T-cell (primary cell): ENCODE results near the gene ALOXE3. TPM values are rescaled to one million over a fixed set of nuclear protein-coding genes. Genes with fewer than 3 reads are reported as not detected.
A peak's percentile ranks its signal among the peaks of the same experiment; 100 is the strongest.

Experiments used
- ATAC-seq, 4 experiments: fragments of 200-7000 bp in 3 of 4; fragments of 150-1000 bp in 1 of 4; cut with Tn5 transposase; replicated peaks in 1 of 4; 1 replicate in 3 of 4; 2 replicates in 1 of 4; pipeline ENCODE4 v1.10.0; 2021; ENCODE audit warnings: moderate library complexity in 3 of 4, mild to moderate bottlenecking in 2 of 4, moderate number of reproducible peaks in 1 of 4
- CTCF ChIA-PET, 2 donors: fragments of 300-600 bp; sonication (Branson Sonifier 250); formaldehyde crosslinking; loops; one replicate each; lab custom pipeline; 2022; ENCODE audit warnings: antibody characterized with exemption in 2 of 2; lab: Charles Lee
- POLR2A ChIA-PET, 2 donors: fragments of 300-600 bp; sonication (Branson Sonifier 250); formaldehyde crosslinking; loops; one replicate each; lab custom pipeline; 2022; ENCODE audit warnings: antibody characterized with exemption in 2 of 2; lab: Charles Lee
- DNase-seq, 35 experiments: peaks; one replicate each; pipeline versions ENCODE4 v3.0.0 to v3.0.0-alpha.2; 2013 to 2023
- H3K27ac ChIP-seq: one replicate; pipeline ENCODE4 v1.5.1; 2013; ENCODE audit warnings: low read length
- H3K27me3 ChIP-seq, 2 experiments: replicated peaks in 1 of 2; 1 replicate in 1 of 2; 2 replicates in 1 of 2; pipeline versions ENCODE4 v1.6.1 to v1.7.0; 2013; ENCODE audit warnings: low read length in 1 of 2, mixed read lengths in 1 of 2; ENCODE audit not compliant: control insufficient read depth in 2 of 2, insufficient read depth in 2 of 2; ENCODE audit errors: extremely low read depth in 1 of 2
- H3K36me3 ChIP-seq, 2 donors: 1 replicate in 1 of 2; 2 replicates in 1 of 2; pipeline versions ENCODE4 v1.6.1 to v1.7.0; 2013; ENCODE audit warnings: low read length in 1 of 2; ENCODE audit not compliant: control insufficient read depth in 2 of 2, insufficient read depth in 1 of 2; ENCODE audit errors: extremely low read depth in 1 of 2
- H3K4me1 ChIP-seq, 2 experiments: 1 replicate in 1 of 2; 2 replicates in 1 of 2; pipeline versions ENCODE4 v1.6.1 to v1.7.0; 2013; ENCODE audit warnings: low read length in 2 of 2, mixed read lengths in 1 of 2; ENCODE audit not compliant: insufficient read depth in 2 of 2, control insufficient read depth in 1 of 2; ENCODE audit errors: extremely low read depth in 1 of 2
- H3K4me3 ChIP-seq, 2 donors: 1 replicate in 1 of 2; 2 replicates in 1 of 2; pipeline versions ENCODE4 v1.5.1 to v1.7.0; 2013; ENCODE audit warnings: mild to moderate bottlenecking in 2 of 2, low read length in 1 of 2, moderate library complexity in 1 of 2; ENCODE audit not compliant: control insufficient read depth in 1 of 2; ENCODE audit errors: extremely low read depth in 1 of 2
- H3K9me3 ChIP-seq: 2 replicates; pipeline ENCODE4 v1.7.0; 2013
- H3K27ac Mint-ChIP-seq, 2 donors: one replicate each; pipeline ENCODE4 v1.8.0; 2020 to 2021; ENCODE audit warnings: mild to moderate bottlenecking in 2 of 2, mixed read lengths in 2 of 2
- H3K27me3 Mint-ChIP-seq, 2 donors: one replicate each; pipeline ENCODE4 v1.8.0; 2021 to 2022; ENCODE audit warnings: mixed read lengths in 2 of 2
- H3K36me3 Mint-ChIP-seq: one replicate; pipeline ENCODE4 v1.8.0; 2021; ENCODE audit warnings: mixed read lengths
- H3K4me1 Mint-ChIP-seq, 3 donors: one replicate each; pipeline ENCODE4 v1.8.0; 2020 to 2022; ENCODE audit warnings: mixed read lengths in 3 of 3, mild to moderate bottlenecking in 1 of 3
- H3K4me3 Mint-ChIP-seq, 3 donors: one replicate each; pipeline ENCODE4 v1.8.0; 2020 to 2022; ENCODE audit warnings: mild to moderate bottlenecking in 3 of 3, mixed read lengths in 3 of 3, moderate library complexity in 3 of 3
- H3K9me3 Mint-ChIP-seq, 3 donors: one replicate each; pipeline ENCODE4 v1.8.0; 2020 to 2022; ENCODE audit warnings: mixed read lengths in 3 of 3
- WGBS: methylation state at CpG from one replicate; pipeline ENCODE4 v1.1.5; 2013; ENCODE audit warnings: missing lambda C conversion rate; ENCODE audit not compliant: insufficient coverage; 5-methylcytosine and 5-hydroxymethylcytosine counted together
- total RNA-seq, 35 experiments: library from RNA in 6 of 35; stranded (reverse) in 6 of 35; fragments of 120-200 nt in 1 of 35; gene quantifications; one replicate each; pipeline versions ENCODE4 v1.2.1 to v1.2.4 and lab custom pipeline; 2013 to 2026

The ALOXE3 gene
- total RNA-seq, 5 donors from 2014 or later (not counting 1 experiment from before 2014, with no cell fraction given): 0.13 to 1.2 (median 0.19) TPM; not detected in 1

- H3K4me1 ChIP-seq: peaks cover 6 to 45% of the 10 kb centered on the region in 2 experiments
- POLR2A ChIA-PET: no interaction called here
- ATAC-seq: no peak
- H3K9me3 ChIP-seq: no peaks in the 10 kb centered on the region
- no peak for DNase-seq
- no peaks in the 10 kb centered on the region for H3K9me3 Mint-ChIP-seq
- WGBS: 90% methylated on average over 6 of the region's 14 CpGs
- no peak overlapping the region for H3K4me3 ChIP-seq
- H3K4me1 Mint-ChIP-seq: peaks cover 36 to 41% (median 36%) of the 10 kb centered on the region in 3 donors
- CTCF ChIA-PET: interaction anchor here in 1 of 2 donors (1.1 to 1.9 kb wide), 2 partner anchors 15 to 35 kb away, joined by 5 to 10 read pairs; no protein-coding TSS in a partner anchor
- peaks cover 8 to 67% of the 10 kb centered on the region in 2 experiments for H3K27me3 ChIP-seq
- no peak overlapping the region for H3K4me3 Mint-ChIP-seq
- no peaks in the 10 kb centered on the region for H3K36me3 Mint-ChIP-seq
- no peak overlapping the region for H3K27ac ChIP-seq
- H3K27me3 Mint-ChIP-seq: peaks cover 32 to 43% of the 10 kb centered on the region in 2 donors
- no peaks in the 10 kb centered on the region for H3K36me3 ChIP-seq
- H3K27ac Mint-ChIP-seq: no peak overlapping the region
Observed at GRCh38 chr17:8075574-8076342, 42.6 kb downstream of the ALOXE3 start.

DNA sequence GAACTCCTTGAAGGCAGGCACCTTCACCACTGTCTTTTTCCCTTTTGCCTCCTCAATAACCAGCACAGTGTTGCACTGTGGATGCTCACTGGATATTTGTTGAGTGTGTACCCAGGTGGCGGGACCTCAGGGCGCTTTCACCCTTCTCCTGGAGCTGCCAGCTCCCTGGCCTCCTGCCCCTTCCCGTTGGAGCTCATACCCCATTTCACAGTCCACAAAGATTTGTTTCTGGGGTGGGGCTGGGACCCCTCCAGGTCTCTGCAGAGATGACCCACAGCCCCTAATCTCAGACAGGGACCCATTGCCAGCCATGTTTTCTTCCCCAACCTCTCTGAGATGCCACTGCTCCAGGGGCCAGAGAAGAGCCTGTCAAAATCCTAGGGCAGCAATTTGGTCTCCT lies 43.2 kb downstream of the ALOXE3 start:
- ATAC-seq (no peak), DNase-seq (no peak)
- Mint-ChIP-seq H3K36me3 (no peaks in the 10 kb centered on the region), H3K4me1 (peaks cover 31 to 37% (median 33%) of the 10 kb centered on the region in 3 donors), H3K27me3 (peaks cover 36 to 49% of the 10 kb centered on the region in 2 donors), H3K27ac (no peak overlapping the region), H3K4me3 (peak overlapping the region in 1 of 3 donors; percentile 71), H3K9me3 (no peaks in the 10 kb centered on the region)
- ChIA-PET POLR2A (interaction anchor here in 1 of 2 donors (0.5 kb wide), 1 partner anchor 150 kb away, joined by 3 read pairs; no protein-coding TSS in a partner anchor), CTCF (interaction anchor here (0.5 to 1.9 kb wide), 7 partner anchors 14 to 313 kb away, joined by 3 to 10 read pairs (median 5); no protein-coding TSS in a partner anchor)
- Histone ChIP-seq H3K27ac (no peak overlapping the region), H3K36me3 (no peaks in the 10 kb centered on the region), H3K27me3 (peaks cover 8 to 68% of the 10 kb centered on the region in 2 experiments), H3K4me3 (no peak overlapping the region), H3K4me1 (peaks cover 6 to 39% of the 10 kb centered on the region in 2 experiments), H3K9me3 (no peaks in the 10 kb centered on the region)
- WGBS: no CpG with 5 or more reads among the region's 3 CpGs

DNA sequence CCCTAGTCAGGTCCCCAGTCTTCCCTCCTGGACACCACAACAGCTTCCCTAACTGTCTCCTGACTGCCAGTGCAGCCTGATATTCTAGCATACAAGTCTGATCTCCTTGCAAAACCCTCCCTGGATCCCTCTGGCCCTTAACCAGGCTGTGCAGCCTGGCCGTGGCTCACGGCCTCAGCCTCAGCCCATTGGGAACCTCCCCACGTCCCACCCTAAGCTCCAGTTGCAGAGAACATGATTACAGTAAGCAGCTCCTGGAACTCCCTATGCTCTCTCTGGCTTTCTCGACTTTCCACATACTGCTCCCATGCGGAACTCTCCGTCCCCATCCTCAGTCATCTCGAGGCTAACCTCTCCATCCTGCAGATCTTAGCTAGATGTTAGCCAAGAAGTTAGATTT lies 43.8 kb downstream of the ALOXE3 start:
- Mint-ChIP-seq H3K27me3 (peaks cover 36 to 49% of the 10 kb centered on the region in 2 donors), H3K9me3 (no peaks in the 10 kb centered on the region), H3K4me3 (peak overlapping the region in 1 of 3 donors; percentile 71), H3K27ac (no peak overlapping the region), H3K4me1 (peaks cover 28 to 32% (median 28%) of the 10 kb centered on the region in 3 donors), H3K36me3 (no peaks in the 10 kb centered on the region)
- Histone ChIP-seq H3K9me3 (no peaks in the 10 kb centered on the region), H3K4me3 (no peak overlapping the region), H3K4me1 (peaks cover 6 to 36% of the 10 kb centered on the region in 2 experiments), H3K27me3 (peaks cover 8 to 71% of the 10 kb centered on the region in 2 experiments), H3K27ac (no peak overlapping the region), H3K36me3 (no peaks in the 10 kb centered on the region)
- CTCF ChIA-PET: interaction anchor here (0.5 to 1.9 kb wide), 10 partner anchors 14 to 313 kb away, joined by 3 to 10 read pairs (median 4); no protein-coding TSS in a partner anchor
- no peak for DNase-seq
- ATAC-seq: no peak
- 70% methylated on average over 6 of the region's 7 CpGs for WGBS
- POLR2A ChIA-PET: interaction anchor here in 1 of 2 donors (0.5 kb wide), 1 partner anchor 150 kb away, joined by 3 read pairs; no protein-coding TSS in a partner anchor

DNA sequence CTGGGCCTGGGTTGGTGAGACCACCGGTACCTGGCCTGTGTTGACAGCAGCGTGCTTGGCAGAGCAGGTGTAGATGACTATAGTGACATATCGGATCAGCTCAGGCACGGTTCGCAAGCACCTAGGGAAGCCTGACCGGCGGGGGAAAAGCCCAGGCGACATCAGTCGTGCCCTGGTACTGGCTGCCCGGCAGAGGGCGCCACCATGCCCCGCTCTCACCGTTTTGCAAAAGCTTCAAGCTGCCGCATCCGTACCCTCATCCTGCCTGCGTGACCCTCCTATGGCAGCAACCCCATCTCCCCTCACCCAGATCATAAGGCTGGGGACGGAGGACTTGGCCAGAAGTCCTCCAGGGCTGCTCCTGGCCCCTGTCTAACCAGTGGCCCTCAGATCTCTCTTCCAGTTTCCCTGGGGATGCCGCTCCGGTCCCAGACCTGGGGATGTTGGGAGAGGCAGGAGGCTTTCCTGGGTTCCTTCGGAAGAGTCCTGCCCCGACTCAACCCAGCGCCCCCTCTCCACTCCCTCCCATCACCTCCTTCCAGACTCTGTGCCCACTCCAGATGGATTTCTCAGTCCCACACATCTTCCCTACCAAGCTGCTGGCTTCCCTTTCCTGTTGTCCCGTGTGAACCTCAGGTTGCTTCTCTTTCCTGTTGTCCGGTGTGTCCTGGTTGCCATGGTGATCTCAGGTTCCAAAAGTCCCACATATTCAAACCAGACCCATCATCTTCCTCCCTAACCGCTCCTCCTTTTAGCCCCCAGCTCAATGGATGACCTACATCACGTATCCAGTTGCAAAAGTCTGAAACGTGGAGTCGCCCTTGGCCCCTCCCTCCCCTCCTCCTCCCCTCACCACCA lies 44.5 kb downstream of the ALOXE3 start:
- H3K27ac Mint-ChIP-seq: peak overlapping the region in 1 of 2 donors; percentile 84
- 8% methylated on average over 22 of the region's 28 CpGs for WGBS
- H3K36me3 Mint-ChIP-seq: no peaks in the 10 kb centered on the region

GRCh38 chr17:8072729-8073461 lies 45.4 kb downstream of the ALOXE3 start:
- Histone ChIP-seq H3K27me3 (peaks cover 8 to 71% of the 10 kb centered on the region in 2 experiments), H3K4me1 (peaks cover 4 to 26% of the 10 kb centered on the region in 2 experiments), H3K36me3 (no peaks in the 10 kb centered on the region), H3K9me3 (no peaks in the 10 kb centered on the region), H3K27ac (no peak overlapping the region), H3K4me3 (peak overlapping the region; percentile 35 to 36)
- ChIA-PET POLR2A (no interaction called here), CTCF (interaction anchor here (0.6 to 1.9 kb wide), 5 partner anchors 10 to 47 kb away, joined by 3 to 12 read pairs (median 5); partner anchors contain the start of gene ALOX12B (in 1 of the 2))
- peaks cover 23 to 28% (median 25%) of the 10 kb centered on the region in 3 donors for H3K4me1 Mint-ChIP-seq
- peak overlapping the region; percentile 63 to 71 (median 66) for H3K4me3 Mint-ChIP-seq
- DNase-seq: peak in 19 of 35 experiments; percentile 13 to 62 (median 31)
- H3K27me3 Mint-ChIP-seq: peaks cover 36 to 49% of the 10 kb centered on the region in 2 donors
- 5% methylated on average over 34 of the region's 40 CpGs for WGBS
- ATAC-seq: peak; percentile 61 to 74 (median 68)
- H3K36me3 Mint-ChIP-seq: no peaks in the 10 kb centered on the region
- no peak overlapping the region for H3K27ac Mint-ChIP-seq
- H3K9me3 Mint-ChIP-seq: no peaks in the 10 kb centered on the region

More for the DNA sequence above, 44.5 kb downstream of the ALOXE3 start:
- peak; percentile 78 to 93 (median 84) for ATAC-seq
- H3K4me1 ChIP-seq: peaks cover 4 to 31% of the 10 kb centered on the region in 2 experiments
- no peaks in the 10 kb centered on the region for H3K9me3 ChIP-seq
- H3K27me3 Mint-ChIP-seq: peaks cover 36 to 49% of the 10 kb centered on the region in 2 donors
- H3K36me3 ChIP-seq: no peaks in the 10 kb centered on the region
- H3K27ac ChIP-seq: no peak overlapping the region
- peaks cover 23 to 28% (median 25%) of the 10 kb centered on the region in 3 donors for H3K4me1 Mint-ChIP-seq
- DNase-seq: peak; percentile 65 to 94 (median 81)
- ChIA-PET CTCF (interaction anchor here (0.6 to 1.9 kb wide), 12 partner anchors 9 to 154 kb away, joined by 3 to 12 read pairs (median 4); partner anchors contain the start of gene ALOX12B (in 1 of the 2)), POLR2A (no interaction called here)
- H3K9me3 Mint-ChIP-seq: no peaks in the 10 kb centered on the region
- peaks cover 8 to 71% of the 10 kb centered on the region in 2 experiments for H3K27me3 ChIP-seq
- peak overlapping the region in 1 of 2 donors; percentile 36 for H3K4me3 ChIP-seq
- peak overlapping the region; percentile 63 to 71 (median 66) for H3K4me3 Mint-ChIP-seq
